Right kidney (tissue), 1 donor: ENCODE measurements around the gene MBOAT2.
"Not testable (repeated sequence)": the region's sequence is repeated elsewhere in the genome, so short reads cannot be mapped to it uniquely, and the experiment has no call there.

Source experiments
- DNase-seq: peaks from one replicate; pipeline ENCODE4 v3.0.0-alpha.2; 2016

Gene MBOAT2

GRCh38 chr2:8895087-8895912 lies 108.2 kb downstream of the MBOAT2 start:
- not testable (repeated sequence) for DNase-seq

GRCh38 chr2:8893978-8894820 lies 109.3 kb downstream of the MBOAT2 start:
- DNase-seq = no peak

GRCh38 chr2:8893474-8893873 lies 110.0 kb downstream of the MBOAT2 start:
- DNase-seq = no peak

DNA sequence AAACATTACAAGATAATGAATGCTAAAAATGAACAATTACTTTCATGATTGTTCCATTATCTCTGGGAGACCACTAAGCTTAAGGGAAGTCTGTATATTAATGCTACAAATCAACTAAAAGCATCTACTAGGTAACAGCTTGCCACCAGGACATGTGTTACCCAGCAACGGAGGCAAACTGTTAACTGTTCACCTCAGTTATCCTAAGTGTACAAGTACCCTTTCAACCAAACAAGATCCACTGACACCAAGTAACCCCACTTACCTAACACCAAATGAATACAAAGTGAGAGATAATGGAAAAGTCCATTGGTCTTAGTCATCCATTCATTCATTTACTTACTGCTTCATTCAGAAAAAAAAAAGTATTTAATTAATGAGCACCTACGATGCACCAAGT lies 111.4 kb downstream of the MBOAT2 start:
- no peak for DNase-seq

- DNase-seq = no peak
Observed at GRCh38 chr2:8889978-8890377, 113.5 kb downstream of the MBOAT2 start.

DNA sequence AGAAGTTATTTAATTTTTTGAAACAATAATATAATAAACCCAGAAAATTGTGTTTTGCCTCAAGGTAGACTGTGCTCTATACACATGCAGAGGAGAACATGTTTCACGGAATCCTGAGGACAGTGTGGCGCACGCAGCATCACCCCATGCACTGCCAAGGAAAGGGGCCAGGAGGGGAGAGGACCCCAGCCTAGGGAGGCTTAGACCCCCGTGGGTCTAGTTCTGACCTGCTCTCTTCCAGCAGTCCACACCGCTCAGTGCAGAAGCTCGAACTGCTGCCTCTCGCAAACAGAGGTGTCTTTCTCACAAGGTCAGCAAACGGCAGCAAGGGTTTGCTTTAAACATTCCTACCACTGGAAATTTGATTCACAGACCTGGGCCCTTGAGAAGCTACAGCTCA lies 114.5 kb downstream of the MBOAT2 start:
- DNase-seq = no peak

GRCh38 chr2:8886876-8887275 lies 116.6 kb downstream of the MBOAT2 start:
- no peak for DNase-seq

- DNase-seq = no peak
Observed at GRCh38 chr2:8886202-8886518, 117.3 kb downstream of the MBOAT2 start.

- no peak for DNase-seq
Observed at GRCh38 chr2:8885449-8886201, 117.9 kb downstream of the MBOAT2 start.

DNA sequence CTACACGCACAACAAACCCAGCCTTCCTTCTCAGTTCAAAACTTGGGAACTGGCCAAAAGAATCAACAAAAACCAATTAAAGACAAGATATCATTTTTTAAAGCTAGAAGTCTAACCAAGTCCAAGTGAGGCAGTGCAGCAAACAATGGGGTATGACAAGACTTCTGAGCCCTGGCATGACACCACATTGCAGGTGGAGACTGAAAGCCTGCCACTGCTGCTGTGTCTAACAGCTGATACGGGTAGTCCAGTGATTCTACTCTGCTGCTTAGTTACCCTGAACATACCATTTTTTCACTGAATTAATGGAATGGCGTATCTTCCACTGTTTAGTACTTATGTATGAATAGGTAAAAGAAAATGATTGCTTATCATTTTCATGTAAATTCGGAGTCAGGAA lies 118.7 kb downstream of the MBOAT2 start:
- no peak for DNase-seq

GRCh38 chr2:8882094-8882493 lies 121.4 kb downstream of the MBOAT2 start:
- DNase-seq = no peak

- no peak for DNase-seq
Observed at GRCh38 chr2:8877894-8878293, 125.6 kb downstream of the MBOAT2 start.

DNA sequence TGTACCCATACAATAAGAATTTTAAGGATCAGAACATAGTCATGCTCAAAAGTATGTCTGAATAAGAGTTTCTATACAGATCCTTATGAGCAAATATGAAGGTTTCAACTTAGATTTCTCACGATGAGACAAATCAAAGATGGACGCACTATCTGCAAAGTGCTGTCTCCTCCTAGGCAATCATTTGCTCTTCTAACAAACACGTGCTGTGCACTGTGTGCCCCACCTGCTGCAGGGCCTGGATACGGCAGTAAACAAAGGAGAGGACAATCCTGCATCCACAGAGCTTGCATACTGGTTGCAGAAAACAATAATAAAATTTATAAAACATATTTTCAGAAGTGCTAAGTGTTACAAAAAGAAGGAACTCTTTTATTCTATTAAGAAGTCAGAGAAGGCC lies 126.2 kb downstream of the MBOAT2 start:
- no peak for DNase-seq

DNA sequence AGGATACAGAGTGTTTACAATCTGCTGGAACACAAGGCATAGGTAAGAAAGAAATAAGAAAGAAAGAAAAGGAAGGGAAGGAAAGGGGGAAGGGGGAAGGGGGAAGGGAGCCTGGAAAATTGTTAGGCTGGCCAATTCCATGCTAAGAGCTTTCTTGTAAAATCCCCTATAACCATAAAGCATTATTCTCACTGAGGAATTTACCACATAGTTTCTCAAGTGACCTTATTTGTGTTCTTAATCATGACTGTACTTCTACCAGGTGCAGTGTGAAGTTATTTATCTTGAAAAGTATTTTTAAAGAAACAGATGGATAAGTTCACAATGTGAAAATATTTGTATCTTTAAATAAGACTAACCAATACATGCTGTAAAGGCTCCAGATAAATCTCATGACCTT lies 126.9 kb downstream of the MBOAT2 start:
- DNase-seq = no peak

GRCh38 chr2:8872821-8873432 lies 130.6 kb downstream of the MBOAT2 start:
- no peak for DNase-seq

- DNase-seq = no peak
Observed at GRCh38 chr2:8870441-8870840, 133.0 kb downstream of the MBOAT2 start.

- no peak for DNase-seq
Observed at GRCh38 chr2:8867363-8867762, 136.1 kb downstream of the MBOAT2 start.

DNA sequence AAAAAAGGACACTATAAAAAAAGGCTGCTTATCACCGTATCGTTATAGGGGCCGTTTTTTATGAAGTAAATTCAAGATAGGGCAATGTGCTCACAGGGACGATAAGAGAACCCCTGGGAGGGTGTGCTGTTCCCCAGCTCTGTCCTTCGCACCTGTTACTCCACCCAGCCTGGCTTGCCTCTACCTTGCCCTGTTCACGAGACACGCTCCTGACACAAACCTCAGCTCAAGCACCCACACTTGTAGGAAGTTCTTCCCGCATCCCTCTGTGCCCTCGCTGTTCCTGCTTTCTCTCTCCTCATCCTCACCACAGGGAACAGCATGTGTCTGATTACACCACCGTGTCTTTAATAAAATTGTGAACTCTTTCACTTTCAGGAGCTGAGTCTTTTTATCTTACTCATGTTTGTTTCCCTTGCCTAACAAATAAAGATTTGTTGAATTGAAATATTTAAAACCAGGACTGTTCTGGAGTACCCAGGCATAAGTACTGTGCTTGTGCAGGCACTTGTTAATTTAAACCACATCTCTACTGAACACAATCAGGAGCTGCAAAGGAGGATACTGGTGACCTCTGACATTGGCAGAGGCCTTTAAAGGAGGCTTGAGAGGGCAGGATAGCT lies 140.0 kb downstream of the MBOAT2 start:
- no peak for DNase-seq

GRCh38 chr2:8862230-8862629 lies 141.3 kb downstream of the MBOAT2 start:
- DNase-seq = no peak

DNA sequence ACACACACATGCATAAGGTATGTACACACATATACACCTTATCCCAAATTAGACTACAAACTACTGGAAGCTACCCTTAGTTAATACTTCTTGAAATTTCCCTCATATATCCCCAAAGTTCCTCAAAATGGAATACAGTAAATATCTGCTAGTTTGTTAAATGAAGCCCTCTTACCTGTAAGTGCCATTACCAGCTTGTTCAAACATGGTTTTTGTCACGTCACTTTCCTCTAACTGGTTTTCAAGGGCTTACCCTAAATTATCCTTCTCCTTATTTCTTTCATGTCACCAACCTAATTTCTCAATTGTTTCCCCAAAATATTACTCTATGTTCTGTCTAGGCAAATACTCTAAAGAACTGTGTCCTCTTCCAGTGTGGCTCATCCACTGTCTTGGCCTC lies 141.7 kb downstream of the MBOAT2 start:
- no peak for DNase-seq

DNA sequence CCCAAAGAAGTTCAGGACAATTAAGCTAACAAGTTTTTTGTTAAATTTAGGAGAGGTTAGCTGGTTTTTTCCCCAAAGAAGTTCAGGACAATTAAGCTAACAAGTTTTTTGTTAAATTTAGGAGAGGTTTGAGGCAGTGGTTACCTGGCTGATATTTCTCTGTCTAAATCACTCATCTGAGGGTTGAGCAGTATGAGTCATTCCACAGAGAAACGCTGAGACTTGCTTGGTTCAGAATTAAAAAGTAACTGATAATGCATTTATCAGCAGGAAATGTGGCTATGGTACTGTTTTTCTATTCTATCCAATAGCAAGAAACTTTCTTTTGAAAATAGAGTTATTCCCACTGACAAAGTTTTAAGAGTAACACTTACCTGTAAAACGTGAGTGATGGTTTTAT lies 143.2 kb downstream of the MBOAT2 start:
- DNase-seq = no peak

GRCh38 chr2:8858910-8859309 lies 144.6 kb downstream of the MBOAT2 start:
- DNase-seq = no peak
